ENCODE data around the gene DNAJC18.
"Not testable (repeated sequence)": the region's sequence is repeated elsewhere in the genome, so short reads cannot be mapped to it uniquely, and the experiment has no call there.

DNAJC18 gene

GRCh38 chr5:139410993-139411828 is 28.1 kb downstream of the DNAJC18 start:
- Histone ChIP-seq H3K27me3 (ENCODE audit: insufficient read depth, low read length, poor library complexity, severe bottlenecking) (no peaks in the 10 kb centered on the region), H3F3A (ENCODE audit: low read depth) (no peaks in the 10 kb centered on the region), H3K4me2 (ENCODE audit: low read depth, low read length, poor library complexity, severe bottlenecking) (no peak overlapping the region), H4K20me1 (ENCODE audit: insufficient read depth, low read length, poor library complexity, severe bottlenecking) (no peaks in the 10 kb centered on the region), H3K9ac (ENCODE audit: low read depth, low read length, poor library complexity, severe bottlenecking) (no peak overlapping the region), H3K9me2 (replicated peaks; ENCODE audit: low read depth, low read length) (no peaks in the 10 kb centered on the region), H3K4me1 (ENCODE audit: insufficient read depth, low read length, poor library complexity, severe bottlenecking) (peaks cover 26% of the 10 kb centered on the region), H3K36me3 (ENCODE audit: insufficient read depth, low read length) (no peaks in the 10 kb centered on the region), H2AFZ (ENCODE audit: low read length) (no peak overlapping the region), H3K9me3 (ENCODE audit: insufficient read depth, low read depth, low read length) (no peaks in the 10 kb centered on the region), H3K79me2 (ENCODE audit: insufficient read depth, low read length) (no peaks in the 10 kb centered on the region), H3K4me3 (ENCODE audit: low read length, poor library complexity, severe bottlenecking) (no peak overlapping the region)
- no peak for TF ChIP-seq CTCF (conservative IDR thresholded peaks at IDR 0.05; ENCODE audit: low read length)
- no peak for TF ChIP-seq EZH2phosphoT487 (IDR thresholded peaks at IDR 0.05; ENCODE audit: borderline replicate concordance)

GRCh38 chr5:139410121-139410992 is 29.0 kb downstream of the DNAJC18 start:
- Histone ChIP-seq H3F3A (ENCODE audit: low read depth) (no peaks in the 10 kb centered on the region), H3K4me1 (ENCODE audit: insufficient read depth, low read length, poor library complexity, severe bottlenecking) (peaks cover 18% of the 10 kb centered on the region), H3K4me2 (ENCODE audit: low read depth, low read length, poor library complexity, severe bottlenecking) (no peak overlapping the region), H3K9me2 (replicated peaks; ENCODE audit: low read depth, low read length) (no peaks in the 10 kb centered on the region), H3K27me3 (ENCODE audit: insufficient read depth, low read length, poor library complexity, severe bottlenecking) (no peaks in the 10 kb centered on the region), H3K79me2 (ENCODE audit: insufficient read depth, low read length) (no peaks in the 10 kb centered on the region), H3K9ac (ENCODE audit: low read depth, low read length, poor library complexity, severe bottlenecking) (no peak overlapping the region), H4K20me1 (ENCODE audit: insufficient read depth, low read length, poor library complexity, severe bottlenecking) (no peaks in the 10 kb centered on the region), H3K4me3 (ENCODE audit: low read length, poor library complexity, severe bottlenecking) (no peak overlapping the region), H2AFZ (ENCODE audit: low read length) (no peak overlapping the region), H3K9me3 (ENCODE audit: insufficient read depth, low read depth, low read length) (no peaks in the 10 kb centered on the region), H3K36me3 (ENCODE audit: insufficient read depth, low read length) (no peaks in the 10 kb centered on the region)
- no peak for TF ChIP-seq EZH2phosphoT487 (IDR thresholded peaks at IDR 0.05; ENCODE audit: borderline replicate concordance)
- no peak for TF ChIP-seq CTCF (conservative IDR thresholded peaks at IDR 0.05; ENCODE audit: low read length)

DNA sequence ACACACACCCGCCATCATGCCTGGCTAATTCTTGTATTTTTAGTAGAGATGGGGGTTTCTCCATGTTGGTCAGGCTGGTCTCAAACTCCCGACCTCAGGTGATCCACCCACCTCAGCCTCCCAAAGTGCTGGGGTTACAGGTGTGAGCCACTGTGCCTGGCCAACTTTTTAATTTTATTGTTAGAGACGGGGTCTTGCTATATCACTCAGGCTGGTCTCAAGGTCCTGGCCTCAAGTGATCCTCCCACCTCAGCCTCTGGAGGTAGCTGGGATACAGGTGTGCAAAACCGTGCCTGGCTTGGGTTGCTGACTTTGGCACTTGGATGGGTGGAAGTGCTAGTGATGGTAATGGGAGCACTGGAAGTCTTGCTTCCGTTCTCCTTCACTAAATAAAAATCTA is 30.2 kb downstream of the DNAJC18 start:
- not testable (repeated sequence) for H3K4me3 ChIP-seq (ENCODE audit: low read length, poor library complexity, severe bottlenecking); H3K9me3 ChIP-seq (ENCODE audit: insufficient read depth, low read depth, low read length); H3K9me2 ChIP-seq (replicated peaks; ENCODE audit: low read depth, low read length); H3K36me3 ChIP-seq (ENCODE audit: insufficient read depth, low read length); H3F3A ChIP-seq (ENCODE audit: low read depth); H3K79me2 ChIP-seq (ENCODE audit: insufficient read depth, low read length); H3K4me2 ChIP-seq (ENCODE audit: low read depth, low read length, poor library complexity, severe bottlenecking); H2AFZ ChIP-seq (ENCODE audit: low read length); H4K20me1 ChIP-seq (ENCODE audit: insufficient read depth, low read length, poor library complexity, severe bottlenecking); H3K27me3 ChIP-seq (ENCODE audit: insufficient read depth, low read length, poor library complexity, severe bottlenecking); H3K9ac ChIP-seq (ENCODE audit: low read depth, low read length, poor library complexity, severe bottlenecking)
- H3K4me1 ChIP-seq (ENCODE audit: insufficient read depth, low read length, poor library complexity, severe bottlenecking) = peaks cover 13% of the 10 kb centered on the region
